Neural cell (in vitro differentiated cells): ENCODE results near the gene GRM5. TPM values are rescaled to one million over a fixed set of nuclear protein-coding genes. Genes with fewer than 3 reads are reported as not detected.

Source experiments
- H2AFZ ChIP-seq: fragments of 200-600, 300-800 bp; sonication (generic), shearing (Covaris generic); 2 replicates; pipeline ENCODE4 v1.6.0; 2014; ENCODE audit warnings: low read depth, mild to moderate bottlenecking, antibody characterized with exemption, low read length, moderate library complexity
- H3F3A ChIP-seq: fragments of 200-600 bp; shearing (Covaris generic); 2 replicates; pipeline ENCODE4 v1.6.1; 2016; ENCODE audit warnings: mild to moderate bottlenecking, moderate library complexity, mixed read lengths, antibody characterized with exemption, low read length; ENCODE audit not compliant: insufficient read depth, poor library complexity, severe bottlenecking
- H3K27ac ChIP-seq: fragments of 200-600, 300-800 bp; sonication (generic), shearing (Covaris generic); 2 replicates; pipeline ENCODE4 v1.5.1; 2014; ENCODE audit warnings: mild to moderate bottlenecking, low read length, moderate library complexity
- H3K27me3 ChIP-seq: fragments of 300-800, 200-600 bp; sonication (generic), shearing (Covaris generic); 2 replicates; pipeline ENCODE4 v1.6.0; 2014; ENCODE audit warnings: mild to moderate bottlenecking, low read depth, low read length, moderate library complexity; ENCODE audit not compliant: insufficient read depth
- H3K36me3 ChIP-seq: fragments of 300-800, 200-600 bp; sonication (generic), shearing (Covaris generic); 2 replicates; pipeline ENCODE4 v1.5.1; 2014; ENCODE audit warnings: mild to moderate bottlenecking, antibody characterized with exemption, low read length, moderate library complexity; ENCODE audit not compliant: insufficient read depth
- H3K4me2 ChIP-seq: fragments of 300-800, 200-600 bp; sonication (generic), shearing (Covaris generic); 2 replicates; pipeline ENCODE4 v1.6.0; 2014; ENCODE audit warnings: mild to moderate bottlenecking, low read length
- H3K4me3 ChIP-seq: fragments of 300-800, 200-600 bp; sonication (generic), shearing (Covaris generic); 2 replicates; pipeline ENCODE4 v1.5.1; 2014; ENCODE audit warnings: mild to moderate bottlenecking, low read length, moderate library complexity
- H3K79me2 ChIP-seq: fragments of 200-600 bp; shearing (Covaris generic); replicated peaks from 2 replicates; pipeline ENCODE4 v1.6.0; 2014; ENCODE audit warnings: mild to moderate bottlenecking, low read length, moderate library complexity; ENCODE audit not compliant: insufficient read depth
- H3K9ac ChIP-seq: fragments of 300-800, 200-600 bp; sonication (generic), shearing (Covaris generic); 2 replicates; pipeline ENCODE4 v1.6.1; 2016; ENCODE audit warnings: mild to moderate bottlenecking, low read length, mixed read lengths
- H3K9me2 ChIP-seq: fragments of 200-600 bp; shearing (Covaris generic); 2 replicates; pipeline ENCODE4 v1.6.1; 2016; ENCODE audit warnings: mild to moderate bottlenecking, low read length, mixed read lengths; ENCODE audit not compliant: insufficient read depth
- H3K9me3 ChIP-seq: fragments of 200-600, 300-800 bp; sonication (generic), shearing (Covaris generic); 2 replicates; pipeline ENCODE4 v1.6.1; 2016; ENCODE audit warnings: mild to moderate bottlenecking, mixed run types, low read length, moderate library complexity, mixed read lengths
- H4K20me1 ChIP-seq: fragments of 200-600 bp; shearing (Covaris generic); 2 replicates; pipeline ENCODE4 v1.6.1; 2016; ENCODE audit warnings: mild to moderate bottlenecking, mixed run types; ENCODE audit not compliant: insufficient read depth
- EP300 ChIP-seq: fragments of 450-650 bp; conservative IDR thresholded peaks from 2 replicates; pipeline ENCODE4 v1.6.1; 2014; ENCODE audit warnings: antibody characterized with exemption, mild to moderate bottlenecking, moderate library complexity; ENCODE audit not compliant: poor library complexity, severe bottlenecking
- EZH2 ChIP-seq: fragments of 200-600, 300-800 bp; shearing (Covaris generic), sonication (generic); IDR thresholded peaks from 2 replicates; pipeline ENCODE4 v1.6.1; 2014; ENCODE audit warnings: antibody characterized with exemption, low read length, borderline replicate concordance, mild to moderate bottlenecking; ENCODE audit not compliant: insufficient read depth, poor library complexity, severe bottlenecking
- MXI1 ChIP-seq: fragments of 450-650 bp; conservative IDR thresholded peaks from 2 replicates; pipeline ENCODE4 v1.6.1; 2014; ENCODE audit warnings: antibody characterized with exemption, mild to moderate bottlenecking; ENCODE audit not compliant: poor library complexity, severe bottlenecking
- POLR2AphosphoS5 ChIP-seq: IDR thresholded peaks from 2 replicates; pipeline ENCODE4 v1.6.1; 2012
- RAD21 ChIP-seq: fragments of 450-650 bp; conservative IDR thresholded peaks from 2 replicates; pipeline ENCODE4 v1.6.1; 2014; ENCODE audit warnings: antibody characterized with exemption, mild to moderate bottlenecking, moderate library complexity
- SMC3 ChIP-seq: fragments of 450-650 bp; conservative IDR thresholded peaks from 2 replicates; pipeline ENCODE4 v1.6.1; 2014; ENCODE audit warnings: antibody characterized with exemption, mild to moderate bottlenecking, moderate library complexity; ENCODE audit not compliant: poor library complexity
- TAF1 ChIP-seq: IDR thresholded peaks from 2 replicates; pipeline ENCODE4 v1.6.1; 2012; ENCODE audit warnings: low read depth
- polyA plus RNA-seq: library from polyadenylated mRNA; depleted of rRNA; stranded (reverse); fragments of >200 nt; gene quantifications from 2 replicates; pipeline ENCODE4 v1.2.3, GENCODE V29; 2014
- TF ChIP-seq, protein P1 (sequence below): IDR thresholded peaks from 2 replicates; pipeline ENCODE4 v1.6.1; 2012; ENCODE audit warnings: borderline replicate concordance
- TF ChIP-seq, protein P2 (sequence below): fragments of 450-650 bp; IDR thresholded peaks from 2 replicates; pipeline ENCODE4 v1.5.1; 2014; ENCODE audit warnings: antibody characterized with exemption, mild to moderate bottlenecking, moderate library complexity; ENCODE audit not compliant: poor library complexity, severe bottlenecking

GRM5 gene
- polyA plus RNA-seq, 1 donor from 2014 or later = 11.8 TPM

DNA sequence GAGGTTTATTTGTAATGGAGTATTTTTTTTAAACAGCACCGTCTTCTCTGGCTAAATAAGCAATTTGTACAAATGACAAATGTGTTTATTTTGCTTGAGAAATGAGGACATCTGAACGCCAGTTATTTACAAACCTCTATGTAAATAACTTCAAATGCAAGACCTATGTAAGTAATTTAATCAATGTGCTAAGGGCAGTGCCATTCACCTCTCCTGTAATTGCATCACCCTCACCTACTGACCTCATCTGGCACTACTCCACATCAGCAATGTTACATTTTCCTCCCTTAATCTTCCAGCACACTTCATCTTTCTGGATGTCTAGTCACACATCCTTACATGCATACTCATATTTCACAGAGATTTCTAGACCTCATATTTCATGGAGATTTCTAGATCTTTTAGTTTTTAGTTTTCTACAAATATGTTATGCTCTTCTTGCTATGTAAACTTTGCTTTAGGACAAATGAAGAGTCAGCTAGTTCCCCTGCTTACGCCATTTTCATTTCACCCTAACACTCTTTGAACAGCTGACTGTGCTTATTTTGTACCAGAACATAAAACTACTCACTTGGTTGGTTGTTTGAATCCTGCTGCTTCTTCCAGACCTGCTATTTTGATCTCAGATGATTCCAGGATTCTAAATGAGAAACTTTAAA is 238.6 kb downstream of the GRM5 start:
- H3K9me3 ChIP-seq = no peaks in the 10 kb centered on the region
- no peaks in the 10 kb centered on the region for H3K79me2 ChIP-seq
- no peak overlapping the region for H2AFZ ChIP-seq
- no peak overlapping the region for H3K4me2 ChIP-seq
- no peak overlapping the region for H3K27ac ChIP-seq
- H3K9ac ChIP-seq = no peak overlapping the region
- no peak overlapping the region for H3K4me3 ChIP-seq
- no peaks in the 10 kb centered on the region for H4K20me1 ChIP-seq
- no peaks in the 10 kb centered on the region for H3K27me3 ChIP-seq
- no peaks in the 10 kb centered on the region for H3K36me3 ChIP-seq
- H3F3A ChIP-seq = no peaks in the 10 kb centered on the region
- no peaks in the 10 kb centered on the region for H3K9me2 ChIP-seq
- TF ChIP-seq, protein P1, sequence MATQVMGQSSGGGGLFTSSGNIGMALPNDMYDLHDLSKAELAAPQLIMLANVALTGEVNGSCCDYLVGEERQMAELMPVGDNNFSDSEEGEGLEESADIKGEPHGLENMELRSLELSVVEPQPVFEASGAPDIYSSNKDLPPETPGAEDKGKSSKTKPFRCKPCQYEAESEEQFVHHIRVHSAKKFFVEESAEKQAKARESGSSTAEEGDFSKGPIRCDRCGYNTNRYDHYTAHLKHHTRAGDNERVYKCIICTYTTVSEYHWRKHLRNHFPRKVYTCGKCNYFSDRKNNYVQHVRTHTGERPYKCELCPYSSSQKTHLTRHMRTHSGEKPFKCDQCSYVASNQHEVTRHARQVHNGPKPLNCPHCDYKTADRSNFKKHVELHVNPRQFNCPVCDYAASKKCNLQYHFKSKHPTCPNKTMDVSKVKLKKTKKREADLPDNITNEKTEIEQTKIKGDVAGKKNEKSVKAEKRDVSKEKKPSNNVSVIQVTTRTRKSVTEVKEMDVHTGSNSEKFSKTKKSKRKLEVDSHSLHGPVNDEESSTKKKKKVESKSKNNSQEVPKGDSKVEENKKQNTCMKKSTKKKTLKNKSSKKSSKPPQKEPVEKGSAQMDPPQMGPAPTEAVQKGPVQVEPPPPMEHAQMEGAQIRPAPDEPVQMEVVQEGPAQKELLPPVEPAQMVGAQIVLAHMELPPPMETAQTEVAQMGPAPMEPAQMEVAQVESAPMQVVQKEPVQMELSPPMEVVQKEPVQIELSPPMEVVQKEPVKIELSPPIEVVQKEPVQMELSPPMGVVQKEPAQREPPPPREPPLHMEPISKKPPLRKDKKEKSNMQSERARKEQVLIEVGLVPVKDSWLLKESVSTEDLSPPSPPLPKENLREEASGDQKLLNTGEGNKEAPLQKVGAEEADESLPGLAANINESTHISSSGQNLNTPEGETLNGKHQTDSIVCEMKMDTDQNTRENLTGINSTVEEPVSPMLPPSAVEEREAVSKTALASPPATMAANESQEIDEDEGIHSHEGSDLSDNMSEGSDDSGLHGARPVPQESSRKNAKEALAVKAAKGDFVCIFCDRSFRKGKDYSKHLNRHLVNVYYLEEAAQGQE = no peak
- TF ChIP-seq EP300 = no peak
- TF ChIP-seq, protein P2, sequence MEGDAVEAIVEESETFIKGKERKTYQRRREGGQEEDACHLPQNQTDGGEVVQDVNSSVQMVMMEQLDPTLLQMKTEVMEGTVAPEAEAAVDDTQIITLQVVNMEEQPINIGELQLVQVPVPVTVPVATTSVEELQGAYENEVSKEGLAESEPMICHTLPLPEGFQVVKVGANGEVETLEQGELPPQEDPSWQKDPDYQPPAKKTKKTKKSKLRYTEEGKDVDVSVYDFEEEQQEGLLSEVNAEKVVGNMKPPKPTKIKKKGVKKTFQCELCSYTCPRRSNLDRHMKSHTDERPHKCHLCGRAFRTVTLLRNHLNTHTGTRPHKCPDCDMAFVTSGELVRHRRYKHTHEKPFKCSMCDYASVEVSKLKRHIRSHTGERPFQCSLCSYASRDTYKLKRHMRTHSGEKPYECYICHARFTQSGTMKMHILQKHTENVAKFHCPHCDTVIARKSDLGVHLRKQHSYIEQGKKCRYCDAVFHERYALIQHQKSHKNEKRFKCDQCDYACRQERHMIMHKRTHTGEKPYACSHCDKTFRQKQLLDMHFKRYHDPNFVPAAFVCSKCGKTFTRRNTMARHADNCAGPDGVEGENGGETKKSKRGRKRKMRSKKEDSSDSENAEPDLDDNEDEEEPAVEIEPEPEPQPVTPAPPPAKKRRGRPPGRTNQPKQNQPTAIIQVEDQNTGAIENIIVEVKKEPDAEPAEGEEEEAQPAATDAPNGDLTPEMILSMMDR = no peak

DNA sequence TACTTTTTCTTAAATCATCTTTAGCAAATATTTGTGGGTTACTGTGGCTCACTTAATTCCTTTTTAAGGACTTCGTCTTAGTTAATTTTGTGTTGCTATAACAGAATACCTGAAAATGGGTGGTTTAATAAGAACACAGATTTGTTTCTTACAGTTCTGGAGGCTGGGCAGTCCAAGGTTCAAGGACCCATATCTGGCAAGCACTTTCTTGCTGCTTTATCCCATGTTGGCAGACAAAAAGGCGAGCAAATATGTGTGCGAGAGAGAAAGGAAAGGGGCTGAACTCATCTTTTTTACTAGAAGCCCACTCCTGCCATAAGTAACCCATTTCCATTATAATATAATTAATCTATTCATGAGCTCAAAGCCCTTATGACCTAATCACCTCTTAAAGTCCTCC is 246.2 kb downstream of the GRM5 start:
- Histone ChIP-seq H3K27ac (no peak overlapping the region), H3K79me2 (no peaks in the 10 kb centered on the region), H3K9me2 (no peaks in the 10 kb centered on the region), H3K9ac (no peak overlapping the region), H3F3A (no peaks in the 10 kb centered on the region), H2AFZ (no peak overlapping the region), H4K20me1 (no peaks in the 10 kb centered on the region), H3K4me2 (no peak overlapping the region), H3K9me3 (no peaks in the 10 kb centered on the region), H3K36me3 (no peaks in the 10 kb centered on the region), H3K4me3 (no peak overlapping the region), H3K27me3 (no peaks in the 10 kb centered on the region)
- TF ChIP-seq RAD21 = no peak
- TF ChIP-seq, protein P2 = no peak
- TF ChIP-seq POLR2AphosphoS5 = no peak
- no peak for TF ChIP-seq TAF1
- TF ChIP-seq, protein P1 = no peak
- no peak for TF ChIP-seq EZH2
- no peak for TF ChIP-seq EP300
- TF ChIP-seq MXI1 = no peak
- no peak for TF ChIP-seq SMC3
